ENCODE measurements around the gene SRPK3. TPM values are rescaled to one million over a fixed set of nuclear protein-coding genes. Genes with fewer than 3 reads are reported as not detected.

The SRPK3 gene
- total and polyA plus RNA-seq, 2 donors (not counting 1 experiment from before 2014, with no cell fraction given), result not detected

DNA sequence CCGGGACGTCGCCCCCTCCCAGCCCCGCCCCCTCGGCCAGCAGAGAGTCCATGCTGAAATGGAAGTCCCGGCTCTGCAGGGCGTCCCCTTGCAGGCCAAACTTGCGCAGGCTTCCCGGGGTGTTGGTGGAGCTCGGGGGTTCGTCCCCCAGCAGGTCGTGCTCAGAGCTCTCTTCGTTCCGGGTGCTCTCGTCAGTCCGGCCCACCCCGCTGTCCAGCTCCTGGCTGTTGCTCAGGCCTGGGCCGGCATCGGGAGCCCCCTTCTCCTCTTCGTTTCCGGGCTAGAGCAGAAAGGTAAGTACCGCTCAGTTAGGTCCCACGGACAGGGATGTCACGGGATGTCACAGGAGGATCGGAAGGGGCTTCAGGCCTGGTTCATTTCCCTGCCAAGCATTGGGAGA is 23.8 kb downstream of the SRPK3 start:
- no peak overlapping the region for H3K9ac ChIP-seq (ENCODE audit: low read length)
- no peak overlapping the region for H3K27ac ChIP-seq (ENCODE audit: low read length in 2 of 2)
- no peaks in the 10 kb centered on the region for H3K9me3 ChIP-seq (ENCODE audit: control extremely low read depth in 1 of 3, control insufficient read depth in 2 of 3, insufficient read depth in 1 of 3, low read length in 2 of 3)
- TF ChIP-seq, protein P1, sequence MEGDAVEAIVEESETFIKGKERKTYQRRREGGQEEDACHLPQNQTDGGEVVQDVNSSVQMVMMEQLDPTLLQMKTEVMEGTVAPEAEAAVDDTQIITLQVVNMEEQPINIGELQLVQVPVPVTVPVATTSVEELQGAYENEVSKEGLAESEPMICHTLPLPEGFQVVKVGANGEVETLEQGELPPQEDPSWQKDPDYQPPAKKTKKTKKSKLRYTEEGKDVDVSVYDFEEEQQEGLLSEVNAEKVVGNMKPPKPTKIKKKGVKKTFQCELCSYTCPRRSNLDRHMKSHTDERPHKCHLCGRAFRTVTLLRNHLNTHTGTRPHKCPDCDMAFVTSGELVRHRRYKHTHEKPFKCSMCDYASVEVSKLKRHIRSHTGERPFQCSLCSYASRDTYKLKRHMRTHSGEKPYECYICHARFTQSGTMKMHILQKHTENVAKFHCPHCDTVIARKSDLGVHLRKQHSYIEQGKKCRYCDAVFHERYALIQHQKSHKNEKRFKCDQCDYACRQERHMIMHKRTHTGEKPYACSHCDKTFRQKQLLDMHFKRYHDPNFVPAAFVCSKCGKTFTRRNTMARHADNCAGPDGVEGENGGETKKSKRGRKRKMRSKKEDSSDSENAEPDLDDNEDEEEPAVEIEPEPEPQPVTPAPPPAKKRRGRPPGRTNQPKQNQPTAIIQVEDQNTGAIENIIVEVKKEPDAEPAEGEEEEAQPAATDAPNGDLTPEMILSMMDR (IDR thresholded peaks at IDR 0.05), result no peak
- no peak for TF ChIP-seq EZH2 (IDR thresholded peaks at IDR 0.05; ENCODE audit: borderline replicate concordance, insufficient read depth, low read depth, low read length, poor library complexity, severe bottlenecking)
- no peaks in the 10 kb centered on the region for H4K20me1 ChIP-seq (ENCODE audit: control insufficient read depth, insufficient read depth, low read length, poor library complexity, severe bottlenecking)
- ChIA-PET CTCF (interaction anchor here (0.7 kb wide), 1 partner anchor 605 kb away, joined by 3 read pairs; the partner anchor contains the start of gene DNASE1L1), POLR2A (no interaction called here)
- no peak overlapping the region for H3K4me3 ChIP-seq (ENCODE audit: control extremely low read depth in 1 of 5, extremely low read depth in 1 of 5, insufficient read depth in 1 of 5, low read depth in 2 of 5, low read length in 4 of 5)
- no peaks in the 10 kb centered on the region for H3K4me1 ChIP-seq (ENCODE audit: control insufficient read depth in 2 of 2, insufficient read depth in 2 of 2, low read length in 2 of 2)
- WGBS (ENCODE audit: insufficient coverage), result 94% methylated on average over 18 of the region's 25 CpGs
- H3K79me2 ChIP-seq (ENCODE audit: control insufficient read depth, insufficient read depth, low read length), result no peaks in the 10 kb centered on the region
- Mint-ChIP-seq H3K9me3 (ENCODE audit: insufficient read depth) (no peaks in the 10 kb centered on the region), H3K4me3 (no peak overlapping the region), H3K4me1 (no peaks in the 10 kb centered on the region), H3K27me3 (no peaks in the 10 kb centered on the region), H3K27ac (no peak overlapping the region)
- no peak for DNase-seq
- intact Hi-C loops (cut with micrococcal nuclease), result no loop called here
- H2AFZ ChIP-seq (ENCODE audit: insufficient read depth, low read depth, low read length, poor library complexity, severe bottlenecking), result no peak overlapping the region
- ATAC-seq (ENCODE audit: low read depth), result no peak
- no peaks in the 10 kb centered on the region for H3K36me3 ChIP-seq (replicated peaks in 1 of 2; ENCODE audit: control extremely low read depth in 1 of 2, control insufficient read depth in 1 of 2, extremely low read depth in 1 of 2, insufficient read depth in 2 of 2, low read length in 1 of 2)
- H3K27me3 ChIP-seq (replicated peaks in 1 of 4; ENCODE audit: control extremely low read depth in 1 of 4, control insufficient read depth in 3 of 4, insufficient read depth in 4 of 4, low read length in 3 of 4), result no peaks in the 10 kb centered on the region
- no peak overlapping the region for H3K4me2 ChIP-seq (replicated peaks; ENCODE audit: low read depth, low read length, poor library complexity, severe bottlenecking)

DNA sequence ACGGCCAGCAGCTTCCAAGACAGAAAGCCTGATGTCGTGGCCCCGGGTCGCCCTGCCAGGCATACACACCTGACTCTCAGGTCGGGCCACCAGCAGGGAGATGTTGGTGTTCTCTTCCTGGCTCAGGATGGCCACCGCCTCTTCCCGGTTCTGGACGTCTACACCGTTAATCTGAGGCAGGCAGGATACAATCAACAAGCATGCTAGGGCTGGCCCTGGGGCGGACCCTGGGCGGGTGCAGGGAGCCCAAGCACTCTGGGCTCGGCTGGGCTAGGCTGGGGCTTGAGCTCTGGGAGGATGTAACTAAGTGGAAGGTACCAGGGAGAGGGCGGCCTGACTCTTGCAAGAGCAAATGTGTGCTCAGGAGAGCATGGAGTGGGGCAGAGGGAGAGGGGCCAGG is 24.6 kb downstream of the SRPK3 start:
- Histone ChIP-seq H3K4me2 (replicated peaks; ENCODE audit: low read depth, low read length, poor library complexity, severe bottlenecking) (no peak overlapping the region), H3K79me2 (ENCODE audit: control insufficient read depth, insufficient read depth, low read length) (no peaks in the 10 kb centered on the region), H2AFZ (ENCODE audit: insufficient read depth, low read depth, low read length, poor library complexity, severe bottlenecking) (no peak overlapping the region), H3K4me1 (ENCODE audit: control insufficient read depth in 2 of 2, insufficient read depth in 2 of 2, low read length in 2 of 2) (no peaks in the 10 kb centered on the region), H3K36me3 (replicated peaks in 1 of 2; ENCODE audit: control extremely low read depth in 1 of 2, control insufficient read depth in 1 of 2, extremely low read depth in 1 of 2, insufficient read depth in 2 of 2, low read length in 1 of 2) (no peaks in the 10 kb centered on the region), H4K20me1 (ENCODE audit: control insufficient read depth, insufficient read depth, low read length, poor library complexity, severe bottlenecking) (no peaks in the 10 kb centered on the region), H3K27ac (ENCODE audit: low read length in 2 of 2) (no peak overlapping the region), H3K9ac (ENCODE audit: low read length) (no peak overlapping the region), H3K27me3 (replicated peaks in 1 of 4; ENCODE audit: control extremely low read depth in 1 of 4, control insufficient read depth in 3 of 4, insufficient read depth in 4 of 4, low read length in 3 of 4) (no peaks in the 10 kb centered on the region), H3K4me3 (ENCODE audit: control extremely low read depth in 1 of 5, extremely low read depth in 1 of 5, insufficient read depth in 1 of 5, low read depth in 2 of 5, low read length in 4 of 5) (no peak overlapping the region), H3K9me3 (ENCODE audit: control extremely low read depth in 1 of 3, control insufficient read depth in 2 of 3, insufficient read depth in 1 of 3, low read length in 2 of 3) (no peaks in the 10 kb centered on the region)
- intact Hi-C loops (cut with micrococcal nuclease), result no loop called here
- ATAC-seq (ENCODE audit: low read depth) (no peak), DNase-seq (no peak)
- Mint-ChIP-seq H3K27me3 (no peaks in the 10 kb centered on the region), H3K27ac (no peak overlapping the region), H3K4me3 (no peak overlapping the region), H3K4me1 (no peaks in the 10 kb centered on the region), H3K9me3 (ENCODE audit: insufficient read depth) (no peaks in the 10 kb centered on the region)
- POLR2A ChIA-PET, result no interaction called here
- TF ChIP-seq EZH2 (IDR thresholded peaks at IDR 0.05; ENCODE audit: borderline replicate concordance, insufficient read depth, low read depth, low read length, poor library complexity, severe bottlenecking), result no peak
- TF ChIP-seq, protein P1 (IDR thresholded peaks at IDR 0.05), result no peak
- CTCF ChIA-PET, result no interaction called here
- WGBS (ENCODE audit: insufficient coverage), result 88% methylated on average over 13 of the region's 13 CpGs

All from B cell (primary cell).